Measurements from ENCODE around the gene PRKX. TPM values are rescaled to one million over a fixed set of nuclear protein-coding genes. Genes with fewer than 3 reads are reported as not detected.
"Not testable (repeated sequence)": the region's sequence is repeated elsewhere in the genome, so short reads cannot be mapped to it uniquely, and the experiment has no call there.

The PRKX gene
- total and polyA plus RNA-seq, 2 donors = 3.4 to 8.3 TPM

DNA sequence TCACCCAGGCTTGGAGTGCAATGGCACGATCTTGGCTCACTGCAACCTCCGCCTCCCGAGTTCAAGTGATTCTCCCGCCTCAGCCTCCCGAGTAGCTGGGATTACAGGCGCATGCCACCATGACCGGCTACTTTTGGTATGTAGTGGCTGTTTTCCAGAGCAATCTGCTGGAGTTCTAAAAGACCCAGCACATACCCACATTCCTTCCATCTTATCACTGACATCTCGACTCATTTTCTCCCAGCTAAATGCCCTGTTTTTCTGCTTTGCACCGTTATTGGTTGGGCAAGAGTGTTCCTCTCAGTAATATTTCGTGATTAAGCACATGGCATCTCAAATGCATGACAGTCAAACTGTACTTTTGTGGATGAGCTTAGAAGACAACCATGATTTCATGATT, 53.7 kb downstream of the PRKX start:
- WGBS = 85% methylated on average over 10 of the region's 10 CpGs
- H3K27ac ChIP-seq (ENCODE audit: low read depth) = no peak overlapping the region

DNA sequence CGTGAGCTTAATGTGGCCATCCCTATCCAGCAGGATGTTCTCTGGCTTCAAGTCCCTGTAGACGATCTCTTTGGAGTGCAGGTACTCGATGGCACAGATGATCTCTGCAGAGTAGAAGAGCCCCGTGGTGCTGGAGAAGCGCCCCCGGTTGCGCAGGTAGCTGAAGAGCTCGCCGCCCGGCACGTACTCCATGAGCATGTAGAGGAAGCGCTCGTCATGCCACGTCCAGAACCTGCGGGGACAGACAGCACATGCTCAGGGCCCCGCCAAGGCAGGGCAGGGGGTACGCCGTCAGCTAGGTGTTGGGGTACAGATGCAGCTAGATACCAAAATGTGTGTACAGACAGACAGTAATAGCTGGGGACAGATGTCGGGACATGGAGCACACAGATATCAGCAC, 58.3 kb downstream of the PRKX start:
- no peak for DNase-seq (ENCODE audit: extremely low spot score)
- WGBS = 97% methylated on average over 19 of the region's 19 CpGs
- no peaks in the 10 kb centered on the region for H3K4me1 ChIP-seq (ENCODE audit: insufficient read depth)
- H3K4me3 ChIP-seq (ENCODE audit: low read depth, low read length) = no peak overlapping the region
- H3K36me3 ChIP-seq (ENCODE audit: insufficient read depth) = no peaks in the 10 kb centered on the region
- H3K27ac ChIP-seq (ENCODE audit: low read depth) = no peak overlapping the region

More for the DNA sequence above, 53.7 kb downstream of the PRKX start:
- Histone ChIP-seq H3K36me3 (ENCODE audit: insufficient read depth) (no peaks in the 10 kb centered on the region), H3K4me3 (ENCODE audit: low read depth, low read length) (no peak overlapping the region), H3K4me1 (ENCODE audit: insufficient read depth) (no peaks in the 10 kb centered on the region)
- DNase-seq (ENCODE audit: extremely low spot score) = no peak

- no peaks in the 10 kb centered on the region for H3K4me1 ChIP-seq (ENCODE audit: insufficient read depth)
- WGBS = 97% methylated on average over 13 of the region's 13 CpGs
- no peak overlapping the region for H3K27ac ChIP-seq (ENCODE audit: low read depth)
- no peaks in the 10 kb centered on the region for H3K36me3 ChIP-seq (ENCODE audit: insufficient read depth)
- no peak for DNase-seq (ENCODE audit: extremely low spot score)
- H3K4me3 ChIP-seq (ENCODE audit: low read depth, low read length) = no peak overlapping the region
These were observed 60.3 kb downstream of the PRKX start for GRCh38 chrX:3653111-3653510.

DNA sequence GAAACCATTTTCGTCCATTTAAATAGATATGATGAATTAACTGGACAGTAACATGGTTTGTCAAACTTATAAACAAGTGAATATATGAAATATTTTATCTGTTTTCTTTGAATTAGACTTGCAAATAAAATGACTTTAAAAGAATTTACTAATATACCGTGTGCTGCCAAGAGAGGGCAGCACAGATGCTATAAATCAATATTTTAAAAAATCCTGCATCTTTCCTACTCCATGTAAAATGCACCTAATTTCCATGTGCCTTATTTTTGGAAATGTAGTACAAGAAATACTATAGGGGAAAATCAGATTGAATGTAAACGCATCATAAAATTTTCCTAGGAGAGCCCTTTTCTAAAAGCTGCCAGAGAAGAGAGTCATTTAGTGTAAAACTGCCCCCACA, 62.2 kb downstream of the PRKX start:
- Histone ChIP-seq H3K27ac (ENCODE audit: low read depth) (no peak overlapping the region), H3K4me1 (ENCODE audit: insufficient read depth) (no peaks in the 10 kb centered on the region), H3K4me3 (ENCODE audit: low read depth, low read length) (no peak overlapping the region), H3K36me3 (ENCODE audit: insufficient read depth) (no peaks in the 10 kb centered on the region)
- no peak for DNase-seq (ENCODE audit: extremely low spot score)
- WGBS = 31% methylated on average over 3 of the region's 3 CpGs

- DNase-seq (ENCODE audit: extremely low spot score) = no peak
- H3K4me3 ChIP-seq (ENCODE audit: low read depth, low read length) = no peak overlapping the region
- no peaks in the 10 kb centered on the region for H3K4me1 ChIP-seq (ENCODE audit: insufficient read depth)
- no peaks in the 10 kb centered on the region for H3K36me3 ChIP-seq (ENCODE audit: insufficient read depth)
- H3K27ac ChIP-seq (ENCODE audit: low read depth) = no peak overlapping the region
- WGBS = 98% methylated on average over 2 of the region's 2 CpGs
These were observed 65.4 kb downstream of the PRKX start for GRCh38 chrX:3648084-3648483.

DNA sequence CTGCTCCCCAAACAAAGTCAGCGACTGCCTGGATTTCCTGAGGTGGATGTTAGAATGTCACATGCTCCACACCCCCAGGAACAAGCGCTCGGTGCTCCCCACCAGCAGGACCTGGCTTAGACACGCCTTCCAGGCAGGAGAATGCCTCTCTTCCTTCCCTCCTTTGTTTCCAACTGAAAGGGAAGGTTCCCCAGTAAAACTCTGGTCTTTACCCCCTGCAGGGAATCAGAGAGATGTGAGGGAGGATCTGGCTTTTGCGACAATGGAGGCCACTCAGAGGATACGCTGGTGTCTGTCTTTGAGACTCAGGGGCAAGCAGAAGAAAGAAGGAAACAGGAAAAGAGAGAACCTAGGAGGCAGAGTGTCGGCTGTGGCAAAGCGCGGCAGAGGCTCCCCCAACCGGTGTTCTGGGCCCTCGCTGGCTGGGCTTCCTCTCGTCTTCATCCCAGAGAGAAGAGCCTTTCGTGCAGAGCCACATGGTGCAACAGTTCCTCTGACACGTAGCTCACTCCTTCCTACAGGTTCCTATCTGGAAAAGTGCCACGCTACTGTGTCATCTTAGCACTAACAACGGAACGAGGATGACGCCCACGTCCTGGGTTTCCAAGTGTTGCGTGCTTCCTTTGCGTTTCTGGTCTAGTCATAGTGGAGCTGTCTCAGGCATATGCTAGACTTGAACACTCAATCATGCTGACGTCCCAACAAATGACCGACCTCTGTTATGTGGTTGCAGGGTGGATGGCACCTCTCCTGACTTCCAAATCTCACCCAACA, 73.4 kb downstream of the PRKX start:
- H3K4me1 ChIP-seq (ENCODE audit: insufficient read depth); DNase-seq (ENCODE audit: extremely low spot score); H3K36me3 ChIP-seq (ENCODE audit: insufficient read depth); H3K4me3 ChIP-seq (ENCODE audit: low read depth, low read length); H3K27ac ChIP-seq (ENCODE audit: low read depth): not testable (repeated sequence)
- 78% methylated on average over 23 of the region's 23 CpGs for WGBS

GRCh38 chrX:3639236-3639635, 74.2 kb downstream of the PRKX start:
- Histone ChIP-seq H3K4me1 (ENCODE audit: insufficient read depth) (no peaks in the 10 kb centered on the region), H3K4me3 (ENCODE audit: low read depth, low read length) (no peak overlapping the region), H3K36me3 (ENCODE audit: insufficient read depth) (no peaks in the 10 kb centered on the region), H3K27ac (ENCODE audit: low read depth) (no peak overlapping the region)
- DNase-seq (ENCODE audit: extremely low spot score) = no peak
- WGBS = no CpG with 5 or more reads among the region's 2 CpGs

- H3K27ac ChIP-seq (ENCODE audit: low read depth) = no peak overlapping the region
- H3K36me3 ChIP-seq (ENCODE audit: insufficient read depth) = no peaks in the 10 kb centered on the region
- H3K4me3 ChIP-seq (ENCODE audit: low read depth, low read length) = no peak overlapping the region
- DNase-seq (ENCODE audit: extremely low spot score) = no peak
- no peaks in the 10 kb centered on the region for H3K4me1 ChIP-seq (ENCODE audit: insufficient read depth)
- 16% methylated on average over 6 of the region's 6 CpGs for WGBS
These were observed 75.1 kb downstream of the PRKX start for GRCh38 chrX:3638280-3638873.

DNA sequence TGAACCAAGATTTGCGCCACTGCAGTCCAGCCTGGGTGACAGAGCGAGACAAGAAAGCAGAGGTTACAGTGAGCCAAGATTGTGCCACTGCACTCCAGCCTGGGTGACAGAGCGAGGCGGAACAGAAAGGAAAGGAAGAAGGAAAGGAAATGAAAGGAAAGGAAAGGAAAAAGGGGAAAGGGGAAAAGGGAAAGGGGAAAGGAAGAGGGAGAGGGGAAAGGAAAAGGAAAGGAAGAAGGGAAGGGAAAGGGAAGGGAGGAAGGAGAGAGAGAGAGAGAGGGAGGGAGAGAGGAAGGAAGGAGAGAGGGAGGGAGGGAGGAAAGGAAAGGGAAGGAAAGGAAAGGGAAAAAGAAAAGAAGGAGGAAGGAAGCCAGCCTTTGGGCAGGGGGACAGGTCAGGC, 76.6 kb downstream of the PRKX start:
- 98% methylated on average over 4 of the region's 4 CpGs for WGBS
- Histone ChIP-seq H3K36me3 (ENCODE audit: insufficient read depth) (no peaks in the 10 kb centered on the region), H3K4me3 (ENCODE audit: low read depth, low read length) (no peak overlapping the region), H3K27ac (ENCODE audit: low read depth) (no peak overlapping the region), H3K4me1 (ENCODE audit: insufficient read depth) (no peaks in the 10 kb centered on the region)
- DNase-seq (ENCODE audit: extremely low spot score) = no peak

DNA sequence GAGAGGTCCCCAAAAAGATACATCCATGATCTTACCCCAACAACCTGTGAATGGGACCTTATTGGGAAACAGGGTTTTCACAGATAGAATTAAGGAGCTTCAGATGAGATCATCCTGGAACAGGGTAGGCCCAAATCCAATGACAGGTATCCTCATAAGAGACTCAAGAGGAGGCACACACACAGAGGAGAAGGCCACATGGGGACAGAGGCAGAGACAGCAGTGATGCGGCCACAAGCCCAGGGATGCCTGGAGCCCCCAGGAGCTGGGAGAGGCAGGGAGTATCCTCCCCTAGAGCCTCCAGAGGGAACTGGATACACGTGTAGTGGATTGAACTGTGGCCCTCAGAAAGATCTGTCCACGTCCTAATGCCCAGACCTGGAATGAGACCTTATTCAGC, 82.3 kb downstream of the PRKX start:
- 94% methylated on average over 3 of the region's 3 CpGs for WGBS
- Histone ChIP-seq H3K27ac (ENCODE audit: low read depth) (no peak overlapping the region), H3K36me3 (ENCODE audit: insufficient read depth) (no peaks in the 10 kb centered on the region), H3K4me1 (ENCODE audit: insufficient read depth) (no peaks in the 10 kb centered on the region), H3K4me3 (ENCODE audit: low read depth, low read length) (no peak overlapping the region)
- no peak for DNase-seq (ENCODE audit: extremely low spot score)

- 96% methylated on average over 7 of the region's 7 CpGs for WGBS
- Histone ChIP-seq H3K36me3 (ENCODE audit: insufficient read depth) (no peaks in the 10 kb centered on the region), H3K27ac (ENCODE audit: low read depth) (no peak overlapping the region), H3K4me1 (ENCODE audit: insufficient read depth) (no peaks in the 10 kb centered on the region), H3K4me3 (ENCODE audit: low read depth, low read length) (no peak overlapping the region)
- DNase-seq (ENCODE audit: extremely low spot score) = no peak
These were observed 85.9 kb downstream of the PRKX start for GRCh38 chrX:3627594-3627993.

- DNase-seq (ENCODE audit: extremely low spot score) = no peak
- Histone ChIP-seq H3K36me3 (ENCODE audit: insufficient read depth) (no peaks in the 10 kb centered on the region), H3K4me3 (ENCODE audit: low read depth, low read length) (no peak overlapping the region), H3K4me1 (ENCODE audit: insufficient read depth) (no peaks in the 10 kb centered on the region), H3K27ac (ENCODE audit: low read depth) (no peak overlapping the region)
- WGBS = 60% methylated on average over 6 of the region's 6 CpGs
These were observed 92.0 kb downstream of the PRKX start for GRCh38 chrX:3621414-3621813.

DNA sequence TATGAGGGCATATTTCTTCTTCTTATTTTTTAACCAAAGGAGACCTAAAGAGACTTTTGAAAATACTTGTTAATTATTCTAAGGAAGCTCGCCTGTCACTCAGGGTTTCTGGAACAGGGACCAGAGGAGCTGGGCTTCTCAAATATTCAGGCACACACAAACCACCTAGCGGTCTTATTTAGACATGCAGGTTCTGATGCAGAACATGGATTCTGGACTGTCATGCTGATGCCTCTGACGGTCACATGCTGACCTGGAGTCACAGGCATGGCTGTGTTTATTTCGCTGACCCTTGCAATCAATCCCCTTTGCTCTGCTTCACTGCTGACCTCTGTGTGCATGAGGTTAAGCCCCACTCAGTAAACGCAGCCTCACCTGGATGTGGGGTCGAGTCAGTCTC, 101.7 kb downstream of the PRKX start:
- H3K27ac ChIP-seq (ENCODE audit: low read depth); H3K36me3 ChIP-seq (ENCODE audit: insufficient read depth); H3K4me3 ChIP-seq (ENCODE audit: low read depth, low read length); H3K4me1 ChIP-seq (ENCODE audit: insufficient read depth); DNase-seq (ENCODE audit: extremely low spot score): not testable (repeated sequence)
- 85% methylated on average over 6 of the region's 6 CpGs for WGBS

- no peak for DNase-seq (ENCODE audit: extremely low spot score)
- whole genome bisulfite sequencing = 83% methylated on average over 4 of the region's 4 CpGs
These were observed 103.6 kb downstream of the PRKX start for GRCh38 chrX:3609810-3610209.

More at GRCh38 chrX:3609810-3610209, 103.6 kb downstream of the PRKX start:
- H3K27ac ChIP-seq (ENCODE audit: low read depth) = no peak overlapping the region
- no peak overlapping the region for H3K4me3 ChIP-seq (ENCODE audit: low read depth, low read length)
- no peaks in the 10 kb centered on the region for H3K36me3 ChIP-seq (ENCODE audit: insufficient read depth)
- H3K4me1 ChIP-seq (ENCODE audit: insufficient read depth) = no peaks in the 10 kb centered on the region

Data from urinary bladder (tissue), 4 donors.